RWPE2 (cell line): ENCODE measurements around the gene GTPBP10.

Experiments used
- ATAC-seq: fragments of 200-7000 bp; cut with Tn5 transposase; 3 replicates; pipeline ENCODE4 v1.9.1; 2021; ENCODE audit warnings: low read depth
- DNase-seq: peaks from one replicate; pipeline ENCODE4 v3.0.0-alpha.2; 2020; ENCODE audit warnings: low spot score
- H3K27ac ChIP-seq: fragments of 450-650 bp; 2 replicates; pipeline ENCODE4 v1.5.1; 2017; ENCODE audit warnings: mild to moderate bottlenecking; ENCODE audit not compliant: poor library complexity, severe bottlenecking
- H3K27me3 ChIP-seq: fragments of 250-450 bp; sonication (Bioruptor Pico); 2 replicates; pipeline ENCODE4 v1.5.1; 2021; ENCODE audit warnings: mild to moderate bottlenecking, moderate library complexity; ENCODE audit not compliant: insufficient read depth, poor library complexity, severe bottlenecking
- H3K36me3 ChIP-seq: fragments of 250-450 bp; sonication (Bioruptor Pico); 2 replicates; pipeline ENCODE4 v1.5.1; 2020; ENCODE audit warnings: low read depth, mild to moderate bottlenecking, moderate library complexity
- H3K4me1 ChIP-seq: fragments of 250-450 bp; sonication (Bioruptor Pico); 2 replicates; pipeline ENCODE4 v1.5.1; 2021; ENCODE audit warnings: mild to moderate bottlenecking, moderate library complexity; ENCODE audit not compliant: insufficient read depth, poor library complexity, severe bottlenecking
- H3K4me3 ChIP-seq: fragments of 250-450 bp; sonication (Bioruptor Pico); 2 replicates; pipeline ENCODE4 v1.5.1; 2021; ENCODE audit warnings: mild to moderate bottlenecking, moderate library complexity; ENCODE audit not compliant: severe bottlenecking
- H3K9me3 ChIP-seq: fragments of 250-450 bp; sonication (Bioruptor Pico); 2 replicates; pipeline ENCODE4 v1.5.1; 2021; ENCODE audit warnings: mild to moderate bottlenecking, moderate library complexity; ENCODE audit not compliant: severe bottlenecking
- CTCF ChIP-seq: fragments of 450-650 bp; IDR thresholded peaks from one replicate; pipeline ENCODE4 v1.5.1; 2017; ENCODE audit warnings: mild to moderate bottlenecking, moderate library complexity; ENCODE audit not compliant: poor library complexity, severe bottlenecking

GTPBP10 gene

GRCh38 chr7:90351987-90352386, 5.5 kb downstream of the GTPBP10 start:
- ATAC-seq: no peak
- TF ChIP-seq CTCF: no peak
- Histone ChIP-seq H3K4me3 (no peak overlapping the region), H3K4me1 (peaks cover 7% of the 10 kb centered on the region), H3K27ac (no peak overlapping the region), H3K9me3 (no peaks in the 10 kb centered on the region), H3K36me3 (peaks cover 46% of the 10 kb centered on the region), H3K27me3 (no peaks in the 10 kb centered on the region)
- no peak for DNase-seq

- Histone ChIP-seq H3K4me3 (no peak overlapping the region), H3K27me3 (no peaks in the 10 kb centered on the region), H3K4me1 (peaks cover 46% of the 10 kb centered on the region), H3K9me3 (peaks cover 4% of the 10 kb centered on the region), H3K27ac (peak overlapping the region; percentile 100), H3K36me3 (peaks cover 73% of the 10 kb centered on the region)
- ATAC-seq (peak; percentile 77), DNase-seq (no peak)
- no peak for TF ChIP-seq CTCF
Measured at GRCh38 chr7:90383422-90383821, 36.9 kb downstream of the GTPBP10 start.

- peaks cover 46% of the 10 kb centered on the region for H3K4me1 ChIP-seq
- peak overlapping the region; percentile 100 for H3K27ac ChIP-seq
- peaks cover 73% of the 10 kb centered on the region for H3K36me3 ChIP-seq
- peaks cover 4% of the 10 kb centered on the region for H3K9me3 ChIP-seq
- no peak overlapping the region for H3K4me3 ChIP-seq
- DNase-seq (no peak), ATAC-seq (peak; percentile 59)
- no peak for TF ChIP-seq CTCF
- H3K27me3 ChIP-seq: no peaks in the 10 kb centered on the region
Measured at GRCh38 chr7:90383861-90384260, 37.3 kb downstream of the GTPBP10 start.

- H3K36me3 ChIP-seq: peaks cover 69% of the 10 kb centered on the region
- peaks cover 4% of the 10 kb centered on the region for H3K9me3 ChIP-seq
- peaks cover 46% of the 10 kb centered on the region for H3K4me1 ChIP-seq
- TF ChIP-seq CTCF: no peak
- DNase-seq: no peak
- no peaks in the 10 kb centered on the region for H3K27me3 ChIP-seq
- H3K4me3 ChIP-seq: no peak overlapping the region
- ATAC-seq: peak; percentile 43
- peak overlapping the region; percentile 100 for H3K27ac ChIP-seq
Measured at GRCh38 chr7:90384433-90384832, 37.9 kb downstream of the GTPBP10 start.

- Histone ChIP-seq H3K27ac (peak overlapping the region; percentile 100), H3K27me3 (no peaks in the 10 kb centered on the region), H3K4me3 (no peak overlapping the region), H3K36me3 (peaks cover 39% of the 10 kb centered on the region), H3K9me3 (no peaks in the 10 kb centered on the region), H3K4me1 (peaks cover 38% of the 10 kb centered on the region)
- DNase-seq: no peak
- TF ChIP-seq CTCF: no peak
- peak; percentile 63 for ATAC-seq
Measured at GRCh38 chr7:90387470-90388240, 41.1 kb downstream of the GTPBP10 start.
